Endothelial cell of umbilical vein (primary cell): ENCODE measurements around the gene DPH6.

ENCODE experiments used
- EZH2 ChIP-seq: IDR thresholded peaks from 2 replicates; pipeline ENCODE4 v1.6.1; 2012; ENCODE audit warnings: borderline replicate concordance, low read depth, mild to moderate bottlenecking, moderate library complexity, low read length, inconsistent platforms; ENCODE audit not compliant: severe bottlenecking
- JUN ChIP-seq: IDR thresholded peaks from 2 replicates; pipeline ENCODE4 v1.6.1; 2011; ENCODE audit warnings: borderline replicate concordance, low read depth; ENCODE audit not compliant: insufficient read length, insufficient read depth
- MYC ChIP-seq: IDR thresholded peaks from one replicate; pipeline ENCODE4 v1.6.1; 2011; ENCODE audit warnings: mild to moderate bottlenecking, low read depth, low read length
- POLR2A ChIP-seq: IDR thresholded peaks from 2 replicates; pipeline ENCODE4 v1.6.1; 2012; ENCODE audit warnings: low read depth, mild to moderate bottlenecking, control low read depth, low read length
- POLR2AphosphoS5 ChIP-seq: IDR thresholded peaks from 2 replicates; pipeline ENCODE4 v1.6.1; 2012; ENCODE audit warnings: low read depth, mild to moderate bottlenecking, control low read depth, low read length, moderate library complexity; ENCODE audit not compliant: insufficient read depth
- TF ChIP-seq, protein P1 (sequence below), 2 donors: IDR thresholded peaks; 1 replicate in 1 of 2; 2 replicates in 1 of 2; pipeline ENCODE4 v1.5.1; 2011; ENCODE audit warnings: low read length in 2 of 2, mild to moderate bottlenecking in 2 of 2, moderate library complexity in 2 of 2, control low read depth in 1 of 2, inconsistent platforms in 1 of 2, low read depth in 1 of 2; ENCODE audit not compliant: insufficient read depth in 1 of 2; ENCODE audit errors: extremely low read depth in 1 of 2
- TF ChIP-seq, protein P2 (sequence below): IDR thresholded peaks from 2 replicates; pipeline ENCODE4 v1.6.1; 2011; ENCODE audit not compliant: insufficient read depth, insufficient read length

DNA sequence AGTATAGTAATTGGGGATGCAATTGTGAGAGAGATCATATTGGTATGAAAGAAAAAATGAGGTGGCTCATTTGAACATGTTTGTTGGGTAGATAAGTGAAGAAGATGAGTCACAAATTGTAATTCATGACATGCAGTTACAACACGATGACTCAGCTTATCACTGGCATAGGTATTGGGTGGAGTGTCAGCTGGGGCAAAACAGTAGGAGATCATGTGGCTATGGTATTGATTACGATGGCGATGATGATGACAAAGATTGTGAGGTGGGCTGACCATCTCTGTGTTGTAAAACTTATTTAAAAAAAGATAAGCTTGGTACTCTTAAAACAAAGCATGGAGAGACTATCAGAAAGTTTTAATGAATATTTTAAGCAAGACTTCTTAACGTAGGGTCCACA lies 11.6 kb upstream of the DPH6 start:
- TF ChIP-seq, protein P1, sequence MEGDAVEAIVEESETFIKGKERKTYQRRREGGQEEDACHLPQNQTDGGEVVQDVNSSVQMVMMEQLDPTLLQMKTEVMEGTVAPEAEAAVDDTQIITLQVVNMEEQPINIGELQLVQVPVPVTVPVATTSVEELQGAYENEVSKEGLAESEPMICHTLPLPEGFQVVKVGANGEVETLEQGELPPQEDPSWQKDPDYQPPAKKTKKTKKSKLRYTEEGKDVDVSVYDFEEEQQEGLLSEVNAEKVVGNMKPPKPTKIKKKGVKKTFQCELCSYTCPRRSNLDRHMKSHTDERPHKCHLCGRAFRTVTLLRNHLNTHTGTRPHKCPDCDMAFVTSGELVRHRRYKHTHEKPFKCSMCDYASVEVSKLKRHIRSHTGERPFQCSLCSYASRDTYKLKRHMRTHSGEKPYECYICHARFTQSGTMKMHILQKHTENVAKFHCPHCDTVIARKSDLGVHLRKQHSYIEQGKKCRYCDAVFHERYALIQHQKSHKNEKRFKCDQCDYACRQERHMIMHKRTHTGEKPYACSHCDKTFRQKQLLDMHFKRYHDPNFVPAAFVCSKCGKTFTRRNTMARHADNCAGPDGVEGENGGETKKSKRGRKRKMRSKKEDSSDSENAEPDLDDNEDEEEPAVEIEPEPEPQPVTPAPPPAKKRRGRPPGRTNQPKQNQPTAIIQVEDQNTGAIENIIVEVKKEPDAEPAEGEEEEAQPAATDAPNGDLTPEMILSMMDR (IDR thresholded peaks at IDR 0.05; ENCODE audit: extremely low read depth in 1 of 2, insufficient read depth in 1 of 2, low read depth in 1 of 2, low read length in 2 of 2) = no peak
- TF ChIP-seq POLR2A (no peak), POLR2AphosphoS5 (no peak), EZH2 (no peak), MYC (no peak), JUN (peak; percentile 57)
- TF ChIP-seq, protein P2, sequence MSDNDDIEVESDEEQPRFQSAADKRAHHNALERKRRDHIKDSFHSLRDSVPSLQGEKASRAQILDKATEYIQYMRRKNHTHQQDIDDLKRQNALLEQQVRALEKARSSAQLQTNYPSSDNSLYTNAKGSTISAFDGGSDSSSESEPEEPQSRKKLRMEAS = no peak
